IMR-90 (cell line): Measurements from ENCODE around the gene KLHL25. TPM values are rescaled to one million over a fixed set of nuclear protein-coding genes. Genes with fewer than 3 reads are reported as not detected.

Source experiments
- ATAC-seq: fragments of 200-7000 bp; cut with Tn5 transposase; 2 replicates; pipeline ENCODE4 v1.9.1; 2020; ENCODE audit warnings: low read depth, mild to moderate bottlenecking, moderate library complexity
- BruUV-seq: library from RNA; stranded (reverse); fragments of 400-500 nt; replicated peaks from 2 replicates; lab custom pipeline; 2021; lab: Mats Ljungman, UMichigan
- CTCF ChIA-PET: fragments of 300-600 bp; formaldehyde crosslinking; extraction: SDS; loops from one replicate; lab custom pipeline; 2021; ENCODE audit warnings: antibody characterized with exemption; lab: Yijun Ruan, JAX
- POLR2A ChIA-PET: fragments of 300-600 bp; sonication (Branson Sonifier 250); formaldehyde crosslinking; loops from one replicate; lab custom pipeline; 2022; ENCODE audit warnings: antibody characterized with exemption; ENCODE audit not compliant: unreplicated experiment; lab: Charles Lee
- DNase-seq: peaks from one replicate; pipeline ENCODE4 v3.0.0; 2013
- H2AFZ ChIP-seq: replicated peaks from 2 replicates; pipeline ENCODE3; 2013; ENCODE audit warnings: low read length, mild to moderate bottlenecking; ENCODE audit not compliant: poor library complexity
- H2AK5ac ChIP-seq: 2 replicates; pipeline ENCODE4 v1.6.1; 2013; ENCODE audit warnings: low read depth, low read length, inconsistent platforms
- H2AK9ac ChIP-seq: replicated peaks from 2 replicates; pipeline ENCODE3; 2013; ENCODE audit warnings: mild to moderate bottlenecking, low read depth, low read length, moderate library complexity; ENCODE audit not compliant: poor library complexity
- H2BK120ac ChIP-seq: 2 replicates; pipeline ENCODE4 v1.6.1; 2013; ENCODE audit warnings: low read depth, low read length, inconsistent platforms
- H2BK15ac ChIP-seq: 3 replicates; pipeline ENCODE4 v1.6.1; 2013; ENCODE audit warnings: low read depth, low read length, inconsistent platforms
- H2BK20ac ChIP-seq: 2 replicates; pipeline ENCODE4 v1.6.1; 2013; ENCODE audit warnings: low read depth, mild to moderate bottlenecking, inconsistent platforms, low read length, moderate library complexity
- H2BK5ac ChIP-seq: 2 replicates; pipeline ENCODE4 v1.6.1; 2013; ENCODE audit warnings: mild to moderate bottlenecking, low read depth, low read length, inconsistent platforms; ENCODE audit not compliant: poor library complexity, severe bottlenecking
- H3K14ac ChIP-seq: replicated peaks from 2 replicates; pipeline ENCODE4 v1.6.1; 2013; ENCODE audit warnings: low read depth, low read length, inconsistent platforms
- H3K18ac ChIP-seq: 2 replicates; pipeline ENCODE4 v1.6.1; 2013; ENCODE audit warnings: low read depth, low read length, control low read depth
- H3K23ac ChIP-seq: 2 replicates; pipeline ENCODE4 v1.6.1; 2013; ENCODE audit warnings: low read depth, low read length, inconsistent platforms
- H3K27ac ChIP-seq: 2 replicates; pipeline ENCODE4 v1.5.1; 2013; ENCODE audit warnings: mild to moderate bottlenecking, control low read depth, low read length; ENCODE audit not compliant: insufficient read depth
- H3K27me3 ChIP-seq: 2 replicates; pipeline ENCODE4 v1.6.1; 2013; ENCODE audit warnings: low read length; ENCODE audit not compliant: control insufficient read depth, insufficient read depth
- H3K36me3 ChIP-seq: 2 replicates; pipeline ENCODE4 v1.6.1; 2013; ENCODE audit warnings: low read length, mixed read lengths; ENCODE audit not compliant: control insufficient read depth, insufficient read depth
- H3K4ac ChIP-seq: 2 replicates; pipeline ENCODE4 v1.6.1; 2013; ENCODE audit warnings: low read depth, low read length, inconsistent platforms
- H3K4me1 ChIP-seq: 2 replicates; pipeline ENCODE4 v1.6.1; 2013; ENCODE audit warnings: low read length, mixed read lengths; ENCODE audit not compliant: control insufficient read depth, insufficient read depth
- H3K4me2 ChIP-seq: 2 replicates; pipeline ENCODE4 v1.6.1; 2013; ENCODE audit warnings: low read depth, mild to moderate bottlenecking, control low read depth, low read length, moderate library complexity
- H3K4me3 ChIP-seq: 2 replicates; pipeline ENCODE4 v1.5.1; 2013; ENCODE audit warnings: low read depth, mild to moderate bottlenecking, control low read depth, low read length, moderate library complexity; ENCODE audit not compliant: insufficient read depth
- H3K56ac ChIP-seq: 2 replicates; pipeline ENCODE4 v1.6.1; 2013; ENCODE audit warnings: low read length, inconsistent platforms; ENCODE audit not compliant: insufficient read depth; ENCODE audit errors: extremely low read depth
- H3K79me1 ChIP-seq, 2 experiments: 2 replicates each; pipeline ENCODE4 v1.6.1; 2013; ENCODE audit warnings: low read length in 2 of 2, inconsistent platforms in 1 of 2, low read depth in 1 of 2
- H3K9ac ChIP-seq: 2 replicates; pipeline ENCODE4 v1.6.1; 2013; ENCODE audit warnings: low read depth, low read length, control low read depth
- H3K9me1 ChIP-seq: 2 replicates; pipeline ENCODE4 v1.6.1; 2013; ENCODE audit warnings: low read length, inconsistent platforms; ENCODE audit not compliant: insufficient read depth
- H3K9me3 ChIP-seq: 2 replicates; pipeline ENCODE4 v1.6.1; 2013; ENCODE audit warnings: low read length; ENCODE audit not compliant: control insufficient read depth, insufficient read depth
- H4K20me1 ChIP-seq: 2 replicates; pipeline ENCODE4 v1.6.1; 2013; ENCODE audit warnings: low read length, inconsistent platforms; ENCODE audit not compliant: insufficient read depth
- H4K5ac ChIP-seq: 2 replicates; pipeline ENCODE4 v1.6.1; 2013; ENCODE audit warnings: mild to moderate bottlenecking, low read depth, low read length, control low read depth
- H4K8ac ChIP-seq, 2 experiments: 2 replicates each; pipeline ENCODE4 v1.6.1; 2013; ENCODE audit warnings: low read depth in 2 of 2, low read length in 2 of 2, control low read depth in 1 of 2, inconsistent platforms in 1 of 2
- H4K91ac ChIP-seq: 2 replicates; pipeline ENCODE4 v1.6.1; 2013; ENCODE audit warnings: low read depth, low read length, inconsistent platforms; ENCODE audit not compliant: insufficient read depth
- CEBPB ChIP-seq: IDR thresholded peaks from 2 replicates; pipeline ENCODE4 v1.6.1; 2012; ENCODE audit warnings: low read depth, low read length, improper control_type of control experiment
- CHD1 ChIP-seq: IDR thresholded peaks from 2 replicates; pipeline ENCODE4 v1.6.1; 2012; ENCODE audit warnings: low read depth, low read length, improper control_type of control experiment
- CTCF ChIP-seq: conservative IDR thresholded peaks from 2 replicates; pipeline ENCODE4 v1.5.1; 2012; ENCODE audit warnings: mild to moderate bottlenecking, low read depth, low read length, improper control_type of control experiment
- FOS ChIP-seq: fragments of 150-350 bp; IDR thresholded peaks from 2 replicates; pipeline ENCODE4 v1.6.1; 2016; ENCODE audit warnings: low read depth, low read length
- MXI1 ChIP-seq: IDR thresholded peaks from 2 replicates; pipeline ENCODE4 v1.6.1; 2012; ENCODE audit warnings: low read depth, mild to moderate bottlenecking, low read length, moderate library complexity, borderline replicate concordance
- RAD21 ChIP-seq: IDR thresholded peaks from 2 replicates; pipeline ENCODE4 v1.6.1; 2012; ENCODE audit warnings: low read length, improper control_type of control experiment
- RCOR1 ChIP-seq: IDR thresholded peaks from 2 replicates; pipeline ENCODE4 v1.6.1; 2012; ENCODE audit warnings: mild to moderate bottlenecking, low read length, improper control_type of control experiment; ENCODE audit not compliant: insufficient replicate concordance
- dilution Hi-C: fragments of 300-500 bp; cut with HindIII; formaldehyde crosslinking; loops from one replicate; pipeline ENCODE4 v1.14.3; 2018; ENCODE audit warnings: low sequenced_read_pairs; ENCODE audit not compliant: unreplicated experiment
- in situ Hi-C: fragments of 300-500 bp; cut with MboI; formaldehyde crosslinking; loops from 3 replicates; pipeline ENCODE4 v1.14.3; 2019; ENCODE audit warnings: low sequenced_read_pairs, inconsistent platforms, mixed read lengths
- intact Hi-C: fragments of 100-400 bp; cut with micrococcal nuclease; formaldehyde crosslinking; loops from 2 replicates; pipeline ENCODE4 v1.10.0; 2022
- polyA plus RNA-seq, 3 experiments: library from polyadenylated mRNA; depleted of rRNA; stranded (reverse); fragments of >200 nt; gene quantifications; 2 replicates each; pipeline ENCODE4 v1.2.3, GENCODE V29; 2012; ENCODE audit warnings: low replicate concordance in 1 of 3
- total RNA-seq: library from RNA; depleted of rRNA; stranded (reverse); fragments of >200 nt; gene quantifications from 2 replicates; pipeline ENCODE4 v1.2.3, GENCODE V29; 2012

The KLHL25 gene
- total and polyA plus RNA-seq, 2 of the 4 experiments (the other 2 are of a cell fraction) = 2.7 to 5.6 TPM

DNA sequence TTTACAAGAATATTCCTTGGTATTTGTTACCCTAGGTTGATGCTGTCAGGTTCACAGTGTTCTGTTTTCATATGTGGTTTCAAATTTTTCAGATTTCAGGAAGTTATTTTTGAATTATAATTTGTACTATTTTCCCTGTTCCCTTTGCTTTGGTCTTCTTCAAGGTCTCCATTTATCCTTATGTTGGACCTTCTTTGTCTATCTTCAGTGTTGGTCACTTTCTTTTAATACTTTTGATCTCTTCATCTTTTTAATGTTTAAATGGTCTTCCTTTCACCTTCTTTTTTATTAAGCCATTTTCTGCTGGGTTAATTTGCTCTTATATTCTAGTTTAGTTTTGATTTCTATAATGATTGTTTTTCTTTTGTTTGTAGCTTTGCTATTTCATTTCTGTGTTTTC is 61.3 kb downstream of the KLHL25 start:
- H4K8ac ChIP-seq = no peak overlapping the region
- H3K27me3 ChIP-seq = no peaks in the 10 kb centered on the region
- H2AK9ac ChIP-seq = no peak overlapping the region
- H2BK5ac ChIP-seq = no peak overlapping the region
- no peak overlapping the region for H4K5ac ChIP-seq
- H3K4me3 ChIP-seq = no peak overlapping the region
- no peak overlapping the region for H3K4me2 ChIP-seq
- H3K56ac ChIP-seq = no peak overlapping the region
- in situ Hi-C loops = loop anchor here (5.0 kb wide), 1 partner anchor 99 kb away; no protein-coding TSS in a partner anchor
- peaks cover 0 to 3% of the 10 kb centered on the region in 2 experiments; a peak in 1 of 4 replicates for H3K79me1 ChIP-seq
- ATAC-seq = no peak
- H3K9me1 ChIP-seq = no peaks in the 10 kb centered on the region
- no peak overlapping the region for H4K91ac ChIP-seq
- H3K9me3 ChIP-seq = peaks cover 3% of the 10 kb centered on the region
- POLR2A ChIA-PET = no interaction called here
- no peak overlapping the region for H2AFZ ChIP-seq
- peaks cover 21% of the 10 kb centered on the region for H3K36me3 ChIP-seq
- no peak overlapping the region for H3K4ac ChIP-seq
- H3K18ac ChIP-seq = no peak overlapping the region
- no peaks in the 10 kb centered on the region for H3K4me1 ChIP-seq
- no TSS peak for BruUV-seq
- H3K27ac ChIP-seq = no peak overlapping the region
- no peak overlapping the region for H2BK120ac ChIP-seq
- intact Hi-C loops = no loop called here
- no peak overlapping the region for H3K14ac ChIP-seq
- no peak for TF ChIP-seq FOS
- no peak for TF ChIP-seq RAD21
- no peak for TF ChIP-seq MXI1
- no peak for TF ChIP-seq CTCF
- TF ChIP-seq CEBPB = no peak
- TF ChIP-seq CHD1 = no peak
- TF ChIP-seq RCOR1 = no peak
- no peak overlapping the region for H2BK15ac ChIP-seq
- DNase-seq = no peak
- H3K9ac ChIP-seq = no peak overlapping the region
- dilution Hi-C loops = no loop called here
- no peaks in the 10 kb centered on the region for H4K20me1 ChIP-seq
- H2AK5ac ChIP-seq = no peak overlapping the region
- H2BK20ac ChIP-seq = no peak overlapping the region
- H3K23ac ChIP-seq = no peak overlapping the region
- CTCF ChIA-PET = interaction anchor here (0.7 kb wide), 1 partner anchor 8 kb away, joined by 4 read pairs; no protein-coding TSS in a partner anchor
